HepG2 (cell line): Measurements from ENCODE around the gene TAOK3.

ENCODE experiments used
- CTCF ChIP-seq: sonication (generic); formaldehyde crosslinking; IDR thresholded peaks from 2 replicates; pipeline ENCODE4 v1.5.0; 2020; ENCODE audit warnings: mild to moderate bottlenecking, missing genetic modification reagents, moderate library complexity
- GTF2F1 ChIP-seq: fragments of 150-350 bp; IDR thresholded peaks from 2 replicates; pipeline ENCODE4 v1.6.1; 2014; ENCODE audit warnings: low read length
- HNF4G ChIP-seq, 2 experiments: sonication (generic) in 1 of 2; formaldehyde crosslinking in 1 of 2; IDR thresholded peaks; 2 replicates each; pipeline versions ENCODE4 v1.4.0 to v1.6.1; 2011 to 2020; ENCODE audit warnings: borderline replicate concordance in 2 of 2, low read depth in 2 of 2, mild to moderate bottlenecking in 2 of 2, low read length in 1 of 2, missing genetic modification reagents in 1 of 2, moderate library complexity in 1 of 2
- JDP2 ChIP-seq: sonication (generic); formaldehyde crosslinking; IDR thresholded peaks from 2 replicates; pipeline ENCODE4 v1.8.1; 2022; ENCODE audit warnings: missing genetic modification reagents, borderline replicate concordance
- MATR3 ChIP-seq: sonication (generic); formaldehyde crosslinking; IDR thresholded peaks from 2 replicates; pipeline ENCODE4 v1.4.0; 2020; ENCODE audit warnings: missing genetic modification reagents
- ZNF10 ChIP-seq: sonication (generic); formaldehyde crosslinking; IDR thresholded peaks from 2 replicates; pipeline ENCODE4 v1.4.0; 2020; ENCODE audit warnings: mild to moderate bottlenecking, low read depth, missing genetic modification reagents, borderline replicate concordance
- ZNF101 ChIP-seq: sonication (generic); formaldehyde crosslinking; IDR thresholded peaks from 2 replicates; pipeline ENCODE4 v1.4.0; 2020; ENCODE audit warnings: mild to moderate bottlenecking, low read depth, missing genetic modification reagents, borderline replicate concordance
- ZNF281 ChIP-seq: sonication (generic); formaldehyde crosslinking; IDR thresholded peaks from 2 replicates; pipeline ENCODE4 v1.4.0; 2020; ENCODE audit warnings: missing genetic modification reagents, borderline replicate concordance
- ZNF333 ChIP-seq: sonication (generic); formaldehyde crosslinking; IDR thresholded peaks from 2 replicates; pipeline ENCODE4 v1.4.0; 2020; ENCODE audit warnings: mild to moderate bottlenecking, missing genetic modification reagents, borderline replicate concordance
- ZNF501 ChIP-seq: sonication (generic); formaldehyde crosslinking; IDR thresholded peaks from 2 replicates; pipeline ENCODE4 v1.5.1; 2020; ENCODE audit warnings: mild to moderate bottlenecking, moderate library complexity, missing genetic modification reagents
- ZNF552 ChIP-seq: sonication (generic); formaldehyde crosslinking; IDR thresholded peaks from 2 replicates; pipeline ENCODE4 v1.9.0; 2022; ENCODE audit warnings: missing genetic modification reagents, mild to moderate bottlenecking, borderline replicate concordance
- TF ChIP-seq, protein P1 (sequence below): sonication (generic); formaldehyde crosslinking; IDR thresholded peaks from 2 replicates; pipeline ENCODE4 v1.5.0; 2020; ENCODE audit warnings: missing genetic modification reagents
- TF ChIP-seq, protein P2 (sequence below): sonication (generic); formaldehyde crosslinking; IDR thresholded peaks from 2 replicates; pipeline ENCODE4 v1.8.0; 2022; ENCODE audit warnings: mild to moderate bottlenecking, missing genetic modification reagents, moderate library complexity
- TF ChIP-seq, protein P3 (sequence below): IDR thresholded peaks from 2 replicates; pipeline ENCODE4 v1.6.1; 2016; ENCODE audit warnings: low read depth, missing genetic modification reagents, missing compliant biosample characterization

DNA sequence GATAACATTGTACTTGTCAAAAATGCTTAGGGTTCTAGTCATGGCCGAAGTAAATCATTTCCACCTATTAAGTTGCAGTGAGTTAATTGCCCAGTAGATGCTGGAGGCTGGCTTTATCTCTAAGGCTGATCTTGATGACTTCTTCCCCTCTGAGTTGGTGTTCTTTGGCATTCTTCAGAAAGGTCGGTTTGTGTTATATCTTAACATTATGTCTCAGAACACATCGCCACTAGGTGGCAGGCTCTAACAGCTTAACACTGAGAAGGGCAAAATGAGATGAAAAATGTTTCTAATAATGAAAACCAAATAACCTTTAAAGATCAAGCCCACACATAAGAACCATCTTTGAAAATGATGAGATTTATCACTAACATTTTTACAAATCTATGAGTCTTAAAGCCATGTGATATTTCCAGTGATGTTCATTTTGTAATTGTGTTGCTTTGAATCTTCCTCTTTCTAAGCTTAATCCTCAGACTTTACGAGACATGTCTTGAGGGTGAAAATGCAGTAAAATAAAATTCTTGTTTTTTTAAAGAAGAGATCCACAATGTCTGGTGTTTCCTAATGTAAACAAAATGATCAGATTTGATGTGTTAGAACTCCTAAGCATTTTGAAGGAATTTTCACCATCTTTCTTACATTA is 32.3 kb upstream of the TAOK3 start:
- TF ChIP-seq ZNF501 (CRISPR knock-in tag) (no peak), MATR3 (CRISPR knock-in tag) (no peak), JDP2 (CRISPR knock-in tag) (no peak), CTCF (CRISPR knock-in tag) (peak; percentile 79), ZNF10 (CRISPR knock-in tag) (no peak), ZNF333 (CRISPR knock-in tag) (no peak), HNF4G (IDR thresholded peaks at IDR 0.05; ENCODE audit: borderline replicate concordance, low read depth, low read length) (no peak), HNF4G (CRISPR knock-in tag; IDR thresholded peaks at IDR 0.05; ENCODE audit: borderline replicate concordance, low read depth) (no peak), ZNF101 (no peak), ZNF281 (CRISPR knock-in tag) (no peak), ZNF552 (CRISPR knock-in tag) (no peak), GTF2F1 (no peak)
- TF ChIP-seq, protein P1, sequence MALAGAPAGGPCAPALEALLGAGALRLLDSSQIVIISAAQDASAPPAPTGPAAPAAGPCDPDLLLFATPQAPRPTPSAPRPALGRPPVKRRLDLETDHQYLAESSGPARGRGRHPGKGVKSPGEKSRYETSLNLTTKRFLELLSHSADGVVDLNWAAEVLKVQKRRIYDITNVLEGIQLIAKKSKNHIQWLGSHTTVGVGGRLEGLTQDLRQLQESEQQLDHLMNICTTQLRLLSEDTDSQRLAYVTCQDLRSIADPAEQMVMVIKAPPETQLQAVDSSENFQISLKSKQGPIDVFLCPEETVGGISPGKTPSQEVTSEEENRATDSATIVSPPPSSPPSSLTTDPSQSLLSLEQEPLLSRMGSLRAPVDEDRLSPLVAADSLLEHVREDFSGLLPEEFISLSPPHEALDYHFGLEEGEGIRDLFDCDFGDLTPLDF (CRISPR knock-in tag), result no peak
- TF ChIP-seq, protein P2, sequence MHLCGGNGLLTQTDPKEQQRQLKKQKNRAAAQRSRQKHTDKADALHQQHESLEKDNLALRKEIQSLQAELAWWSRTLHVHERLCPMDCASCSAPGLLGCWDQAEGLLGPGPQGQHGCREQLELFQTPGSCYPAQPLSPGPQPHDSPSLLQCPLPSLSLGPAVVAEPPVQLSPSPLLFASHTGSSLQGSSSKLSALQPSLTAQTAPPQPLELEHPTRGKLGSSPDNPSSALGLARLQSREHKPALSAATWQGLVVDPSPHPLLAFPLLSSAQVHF, result no peak
- TF ChIP-seq, protein P3, sequence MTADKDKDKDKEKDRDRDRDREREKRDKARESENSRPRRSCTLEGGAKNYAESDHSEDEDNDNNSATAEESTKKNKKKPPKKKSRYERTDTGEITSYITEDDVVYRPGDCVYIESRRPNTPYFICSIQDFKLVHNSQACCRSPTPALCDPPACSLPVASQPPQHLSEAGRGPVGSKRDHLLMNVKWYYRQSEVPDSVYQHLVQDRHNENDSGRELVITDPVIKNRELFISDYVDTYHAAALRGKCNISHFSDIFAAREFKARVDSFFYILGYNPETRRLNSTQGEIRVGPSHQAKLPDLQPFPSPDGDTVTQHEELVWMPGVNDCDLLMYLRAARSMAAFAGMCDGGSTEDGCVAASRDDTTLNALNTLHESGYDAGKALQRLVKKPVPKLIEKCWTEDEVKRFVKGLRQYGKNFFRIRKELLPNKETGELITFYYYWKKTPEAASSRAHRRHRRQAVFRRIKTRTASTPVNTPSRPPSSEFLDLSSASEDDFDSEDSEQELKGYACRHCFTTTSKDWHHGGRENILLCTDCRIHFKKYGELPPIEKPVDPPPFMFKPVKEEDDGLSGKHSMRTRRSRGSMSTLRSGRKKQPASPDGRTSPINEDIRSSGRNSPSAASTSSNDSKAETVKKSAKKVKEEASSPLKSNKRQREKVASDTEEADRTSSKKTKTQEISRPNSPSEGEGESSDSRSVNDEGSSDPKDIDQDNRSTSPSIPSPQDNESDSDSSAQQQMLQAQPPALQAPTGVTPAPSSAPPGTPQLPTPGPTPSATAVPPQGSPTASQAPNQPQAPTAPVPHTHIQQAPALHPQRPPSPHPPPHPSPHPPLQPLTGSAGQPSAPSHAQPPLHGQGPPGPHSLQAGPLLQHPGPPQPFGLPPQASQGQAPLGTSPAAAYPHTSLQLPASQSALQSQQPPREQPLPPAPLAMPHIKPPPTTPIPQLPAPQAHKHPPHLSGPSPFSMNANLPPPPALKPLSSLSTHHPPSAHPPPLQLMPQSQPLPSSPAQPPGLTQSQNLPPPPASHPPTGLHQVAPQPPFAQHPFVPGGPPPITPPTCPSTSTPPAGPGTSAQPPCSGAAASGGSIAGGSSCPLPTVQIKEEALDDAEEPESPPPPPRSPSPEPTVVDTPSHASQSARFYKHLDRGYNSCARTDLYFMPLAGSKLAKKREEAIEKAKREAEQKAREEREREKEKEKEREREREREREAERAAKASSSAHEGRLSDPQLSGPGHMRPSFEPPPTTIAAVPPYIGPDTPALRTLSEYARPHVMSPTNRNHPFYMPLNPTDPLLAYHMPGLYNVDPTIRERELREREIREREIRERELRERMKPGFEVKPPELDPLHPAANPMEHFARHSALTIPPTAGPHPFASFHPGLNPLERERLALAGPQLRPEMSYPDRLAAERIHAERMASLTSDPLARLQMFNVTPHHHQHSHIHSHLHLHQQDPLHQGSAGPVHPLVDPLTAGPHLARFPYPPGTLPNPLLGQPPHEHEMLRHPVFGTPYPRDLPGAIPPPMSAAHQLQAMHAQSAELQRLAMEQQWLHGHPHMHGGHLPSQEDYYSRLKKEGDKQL (CRISPR knock-in tag), result no peak
